ENCODE measurements around the gene PREB.
"Not testable (repeated sequence)": the region's sequence is repeated elsewhere in the genome, so short reads cannot be mapped to it uniquely, and the experiment has no call there.

Gene PREB, protein sequence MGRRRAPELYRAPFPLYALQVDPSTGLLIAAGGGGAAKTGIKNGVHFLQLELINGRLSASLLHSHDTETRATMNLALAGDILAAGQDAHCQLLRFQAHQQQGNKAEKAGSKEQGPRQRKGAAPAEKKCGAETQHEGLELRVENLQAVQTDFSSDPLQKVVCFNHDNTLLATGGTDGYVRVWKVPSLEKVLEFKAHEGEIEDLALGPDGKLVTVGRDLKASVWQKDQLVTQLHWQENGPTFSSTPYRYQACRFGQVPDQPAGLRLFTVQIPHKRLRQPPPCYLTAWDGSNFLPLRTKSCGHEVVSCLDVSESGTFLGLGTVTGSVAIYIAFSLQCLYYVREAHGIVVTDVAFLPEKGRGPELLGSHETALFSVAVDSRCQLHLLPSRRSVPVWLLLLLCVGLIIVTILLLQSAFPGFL

DNA sequence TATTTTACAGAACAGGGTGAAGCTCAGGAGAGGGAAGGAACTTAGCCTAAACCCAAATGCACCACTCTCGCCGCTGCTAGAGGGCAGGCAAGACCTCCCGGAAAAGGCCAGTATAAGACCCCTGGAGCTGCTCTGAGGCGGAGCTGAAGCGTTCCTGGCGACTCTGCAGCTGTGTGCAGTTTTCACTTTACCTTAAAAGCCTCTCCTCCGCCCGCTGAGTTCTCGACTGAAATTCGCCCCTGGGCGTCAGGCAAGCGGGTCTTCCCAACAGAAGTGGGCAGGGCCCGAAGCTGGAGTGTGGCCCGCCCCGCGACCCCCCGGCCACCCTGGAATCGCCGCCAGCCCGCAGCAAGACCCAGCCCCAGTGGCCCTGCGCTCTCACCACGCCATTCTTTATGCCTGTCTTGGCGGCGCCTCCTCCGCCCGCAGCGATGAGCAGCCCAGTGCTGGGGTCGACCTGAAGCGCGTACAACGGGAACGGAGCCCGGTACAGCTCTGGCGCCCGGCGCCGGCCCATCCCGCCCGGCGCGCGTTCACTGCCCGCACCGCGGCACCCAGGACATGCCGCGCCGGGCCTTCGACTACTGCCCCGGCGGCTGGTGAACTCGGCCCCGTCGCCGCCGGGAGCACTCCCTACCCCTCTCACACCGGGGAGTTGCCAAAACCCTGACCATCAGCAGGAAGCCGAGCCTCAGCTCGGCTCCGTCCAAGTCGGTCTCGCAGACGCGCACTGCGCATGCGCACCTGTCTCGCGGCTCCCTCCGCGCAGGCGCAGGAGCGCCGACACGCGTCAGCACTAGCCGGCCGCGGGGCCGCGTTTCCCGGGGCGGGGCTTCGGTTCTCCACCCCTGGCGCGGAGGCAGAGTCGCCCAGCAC lies at the start of gene PREB:
Gene PREB (minus strand): TSS at position 732 of the 876 bp plus-strand sequence. CDS start 215 bp downstream, at position 517.
- DNase-seq, result peak; percentile 91

DNA sequence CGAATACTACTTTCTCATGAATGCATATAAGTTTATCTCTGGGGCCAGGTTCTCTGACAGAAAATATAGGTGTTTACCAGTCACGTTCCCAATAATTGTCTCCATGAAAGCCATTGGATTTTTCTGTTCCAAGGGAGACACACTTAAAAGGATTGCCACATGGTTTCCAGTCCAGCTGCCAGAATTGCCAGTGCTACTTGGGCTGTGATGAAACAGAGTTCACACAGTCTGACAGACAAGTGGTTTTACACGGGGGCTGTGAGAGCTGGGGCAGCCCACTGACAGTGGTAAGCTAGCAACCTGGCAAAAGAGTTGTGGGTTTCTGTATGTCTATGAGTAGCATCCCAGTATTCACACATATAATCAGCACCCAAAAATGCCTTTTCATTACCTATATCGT lies 49.7 kb upstream of the PREB start:
- DNase-seq, result no peak

DNA sequence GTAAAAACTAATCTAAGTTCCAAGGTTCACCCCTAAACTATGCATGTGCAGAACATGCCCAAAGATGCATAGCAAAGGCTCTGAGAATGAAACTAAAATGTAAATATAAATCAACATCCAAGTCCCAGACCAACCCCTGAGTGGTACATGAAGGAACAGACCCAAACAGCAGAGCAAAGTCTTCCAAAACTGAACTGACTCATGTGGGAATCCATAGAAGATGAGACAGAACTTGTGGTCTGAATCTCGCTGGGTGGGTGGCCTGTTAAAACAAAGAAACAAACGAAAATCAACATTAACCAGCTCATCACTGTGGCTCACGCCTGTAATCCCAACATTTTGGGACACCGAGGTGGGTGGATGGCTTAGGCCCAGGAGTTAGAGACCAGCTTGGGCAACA lies 47.9 kb upstream of the PREB start:
- no peak for DNase-seq

DNA sequence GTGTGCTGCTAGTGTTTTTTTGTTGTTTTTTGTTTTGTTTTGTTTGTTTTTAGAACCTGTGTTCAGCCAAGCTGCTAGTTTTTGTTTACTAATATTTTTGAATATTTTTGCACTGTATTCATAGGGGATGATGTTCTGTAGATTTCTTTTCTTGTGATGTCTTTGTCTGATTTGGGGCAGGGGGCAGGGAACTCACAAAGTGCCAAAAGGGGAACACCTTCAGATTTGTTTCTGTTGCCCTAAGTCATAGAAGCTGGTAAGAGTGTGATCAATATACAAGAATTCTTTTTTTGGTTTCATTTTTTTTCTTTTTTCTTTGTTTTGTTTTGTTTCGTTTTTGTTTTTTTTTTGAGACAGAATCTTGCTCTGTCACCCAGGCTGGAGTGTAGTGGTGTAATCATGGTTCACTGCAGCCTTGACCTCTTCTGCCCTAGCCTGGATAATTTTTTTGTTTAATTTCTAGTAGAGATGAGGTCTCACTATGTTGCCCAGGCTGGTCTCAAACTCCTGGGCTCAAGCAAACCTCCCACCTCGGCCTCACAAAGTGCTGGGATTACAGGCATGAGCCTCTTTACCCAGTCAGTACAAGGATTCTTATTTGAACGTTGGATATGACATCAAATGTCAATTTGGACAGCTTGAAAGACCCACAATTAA lies 45.0 kb upstream of the PREB start:
- DNase-seq, result no peak

DNA sequence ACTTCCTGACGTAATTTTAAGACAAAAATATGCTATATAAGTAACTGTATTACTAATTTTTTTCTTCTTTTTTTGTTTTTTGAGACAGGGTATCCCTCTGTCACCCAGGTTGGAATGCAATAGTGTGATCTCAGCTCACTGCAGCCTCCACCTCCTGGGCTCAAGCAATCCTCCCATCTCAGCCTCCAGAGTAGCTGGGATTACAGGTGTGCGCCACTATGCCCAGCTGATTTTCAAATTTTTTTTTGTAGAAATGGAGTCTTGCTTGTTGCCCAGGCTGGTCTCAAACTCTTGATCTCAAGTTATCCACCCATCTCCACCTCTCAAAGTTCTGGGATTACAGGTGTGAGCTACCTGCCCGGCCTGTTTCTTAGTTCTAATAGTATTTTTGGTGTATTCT lies 44.0 kb upstream of the PREB start:
- no peak for DNase-seq

DNA sequence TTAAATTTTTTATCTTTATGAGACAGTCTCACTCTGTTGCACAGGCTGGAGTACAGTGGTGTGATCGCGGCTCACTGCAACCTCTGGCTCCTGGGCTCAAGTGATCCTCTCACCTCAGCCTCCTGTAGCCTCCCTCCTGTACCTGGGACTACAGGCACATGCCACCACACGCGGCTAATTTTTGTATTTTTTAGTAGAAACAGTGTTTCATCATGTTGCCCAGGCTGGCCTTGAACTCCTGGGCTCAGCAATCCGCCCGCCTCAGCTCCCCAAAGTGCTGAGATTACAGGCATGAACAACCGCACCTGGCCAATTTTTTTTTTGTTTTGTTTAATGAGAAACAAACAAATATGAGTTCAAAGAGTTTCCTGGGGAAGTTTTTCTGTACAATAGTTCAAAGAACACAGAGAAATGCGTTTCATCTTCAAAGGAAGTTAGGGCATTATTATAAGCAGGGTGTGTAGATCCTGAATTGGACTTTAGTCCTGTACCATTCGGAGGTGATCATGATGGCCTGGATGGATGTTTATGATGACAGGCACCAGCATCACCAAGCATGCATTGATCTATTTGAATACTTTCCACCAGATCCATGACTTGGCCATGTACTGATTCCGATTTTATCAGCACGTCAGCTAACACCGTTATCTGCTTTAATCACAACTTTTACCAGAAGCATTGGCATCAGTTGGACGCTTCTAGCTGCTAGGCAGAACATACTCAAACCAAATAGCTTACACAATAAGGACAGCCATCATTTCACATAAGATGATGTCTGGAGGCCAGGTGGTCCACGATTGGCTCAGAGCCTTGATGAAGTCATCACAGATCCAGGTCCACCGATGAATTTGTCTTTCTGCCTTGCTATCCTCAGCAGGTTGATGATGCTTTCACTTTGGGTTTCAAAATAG lies 43.3 kb upstream of the PREB start:
- no peak for DNase-seq

DNA sequence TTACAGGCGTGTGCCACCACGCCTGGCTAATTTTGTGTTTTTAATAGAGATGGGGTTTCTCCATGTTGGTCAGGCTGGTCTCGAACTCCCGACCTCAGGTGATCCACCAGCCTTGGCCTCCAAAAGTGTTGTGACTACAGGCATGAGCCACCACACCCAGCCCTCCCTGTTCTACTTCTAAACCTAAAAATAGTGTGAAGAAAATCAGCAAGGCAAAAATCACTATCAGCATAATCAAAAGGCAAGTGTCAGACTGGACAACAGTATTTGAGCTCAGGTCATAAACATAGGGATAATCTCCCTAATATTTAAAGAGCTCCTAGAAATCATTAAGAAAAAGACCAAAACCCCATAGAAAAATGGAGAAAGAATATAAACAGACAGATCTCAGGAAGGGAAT lies 41.3 kb upstream of the PREB start:
- not testable (repeated sequence) for DNase-seq

DNA sequence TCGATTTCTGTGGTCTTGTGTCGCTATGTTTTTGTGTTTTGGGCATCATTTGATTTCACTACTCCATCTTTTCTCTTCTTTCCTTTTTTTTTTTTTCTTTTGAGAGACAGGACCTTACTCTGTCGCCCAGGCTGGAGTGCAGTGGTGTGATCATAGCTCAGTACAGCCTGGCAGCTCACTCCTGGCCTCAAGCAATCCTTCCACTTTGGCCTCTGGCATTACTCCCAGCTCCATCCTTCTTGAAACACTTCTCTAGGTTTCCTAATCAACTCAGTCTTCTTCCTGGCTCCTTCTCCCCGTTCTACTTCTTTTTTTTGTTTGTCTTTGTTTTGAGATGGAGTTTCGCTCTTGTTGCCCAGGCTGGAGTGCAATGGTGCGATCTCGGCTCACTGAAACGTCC lies 40.9 kb upstream of the PREB start:
- no peak for DNase-seq

DNA sequence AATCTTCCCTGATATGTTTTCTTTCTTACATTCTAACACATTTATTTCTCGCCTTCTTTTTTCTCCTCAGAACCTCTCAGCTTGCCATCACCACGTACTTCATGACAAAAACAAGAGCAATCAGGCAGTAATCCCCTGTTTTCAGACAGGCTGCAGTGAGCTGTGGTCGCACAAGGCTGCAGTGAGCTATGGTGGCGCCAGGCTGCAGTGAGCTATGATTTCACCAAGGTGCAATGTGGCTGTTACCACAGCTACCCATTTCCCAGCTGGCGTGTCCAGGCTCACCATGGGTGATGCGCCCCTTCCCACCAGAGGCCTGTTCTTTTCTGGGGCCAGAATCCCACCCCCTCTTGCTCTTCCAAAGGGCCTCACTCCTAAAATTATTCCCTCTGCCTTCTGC lies 40.2 kb upstream of the PREB start:
- no peak for DNase-seq

DNA sequence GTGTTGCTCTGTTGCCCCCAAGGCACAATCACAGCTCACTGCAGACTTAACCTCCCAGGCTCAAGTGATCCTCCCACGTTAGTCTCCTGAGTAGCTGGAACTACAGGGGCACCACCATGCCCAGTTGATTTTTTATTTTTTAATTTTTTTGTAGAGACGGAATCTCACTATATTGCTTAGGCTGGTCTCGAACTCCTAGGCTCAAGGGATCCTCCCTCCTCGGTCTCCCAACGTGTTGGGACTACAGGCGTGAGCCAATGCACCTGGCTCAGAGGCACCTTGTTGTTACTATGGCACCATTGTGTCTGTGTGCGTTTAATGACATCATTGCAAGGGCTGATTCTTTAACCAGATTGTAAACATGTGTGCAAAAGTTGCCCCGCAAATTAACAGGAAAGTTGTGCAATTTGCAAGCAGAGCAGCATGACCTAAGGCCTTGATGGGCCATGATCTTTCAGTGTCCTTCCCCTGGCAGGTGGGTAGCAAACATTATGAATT lies 37.0 kb upstream of the PREB start:
- DNase-seq, result no peak

DNA sequence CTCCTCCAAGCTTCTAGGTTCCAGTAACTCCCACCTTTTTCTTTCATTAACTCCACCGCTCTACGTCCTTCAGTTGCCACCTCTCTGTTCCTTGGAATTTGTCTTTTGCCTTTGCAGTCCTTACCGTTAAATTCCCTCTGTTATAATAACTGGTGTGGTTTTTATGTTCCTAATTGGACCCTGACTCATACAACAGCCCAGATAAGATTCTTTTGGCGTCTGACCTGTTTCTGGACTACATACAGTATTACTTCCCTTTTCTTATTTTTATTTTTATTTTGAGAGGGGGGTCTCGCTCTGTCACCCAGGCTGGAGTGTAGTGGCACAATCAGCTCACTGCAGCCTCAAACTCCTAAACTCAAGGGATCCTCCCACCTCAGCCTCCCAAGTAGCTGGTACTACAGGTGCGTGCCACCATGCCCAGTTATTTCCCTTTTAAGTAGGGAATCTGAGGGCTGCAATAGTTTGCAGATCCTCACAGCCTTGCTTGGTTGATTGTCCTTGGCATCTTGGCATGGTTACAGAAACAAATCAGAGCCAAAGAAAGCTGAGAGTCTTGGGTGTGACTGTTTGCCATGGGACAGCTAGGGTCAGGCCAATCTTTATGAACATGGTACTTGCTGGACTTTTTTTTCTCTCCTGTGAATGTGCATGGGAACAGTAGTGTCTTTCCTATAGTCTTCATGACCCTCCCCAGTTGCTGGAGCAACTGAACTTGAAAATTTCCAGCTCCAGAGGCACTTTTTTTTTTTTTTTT lies 36.3 kb upstream of the PREB start:
- no peak for DNase-seq

DNA sequence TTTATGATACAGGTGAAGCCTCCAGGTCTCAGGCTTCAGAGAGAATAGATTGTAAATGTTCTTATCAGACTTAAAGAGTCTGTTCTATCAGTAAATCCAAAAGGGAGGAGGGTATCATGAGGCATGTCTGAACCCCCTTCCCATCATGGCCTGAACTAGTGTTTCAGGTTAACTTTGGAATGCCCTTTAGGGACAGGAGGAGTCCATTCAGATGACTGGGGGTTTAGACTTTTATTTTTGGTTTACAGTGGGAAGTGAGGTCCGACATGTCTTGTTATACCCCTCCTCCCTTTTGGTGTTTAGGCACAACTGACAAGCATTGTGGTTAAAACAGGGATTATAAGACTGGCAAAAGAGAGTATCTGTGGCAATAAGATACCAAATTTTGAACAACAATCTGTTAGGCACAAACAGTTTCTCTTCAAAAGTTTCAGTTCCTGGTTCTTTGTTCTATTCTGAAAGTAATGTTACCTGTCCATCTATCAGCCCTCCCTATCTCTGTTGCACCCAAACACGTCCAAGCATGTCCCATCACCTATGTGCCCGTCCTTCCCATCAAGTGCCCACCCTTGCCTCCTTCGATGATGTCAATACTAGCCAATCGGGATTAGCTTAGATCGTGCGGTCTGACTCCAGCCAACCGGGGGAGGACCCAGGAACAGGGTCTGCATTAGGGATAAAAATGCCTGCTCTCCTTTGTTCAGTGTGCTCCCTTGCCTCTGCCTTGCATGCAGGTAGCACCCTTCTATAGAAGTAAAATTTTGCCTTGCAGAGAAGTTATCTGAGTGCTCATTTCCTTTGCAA lies 30.7 kb upstream of the PREB start:
- DNase-seq, result no peak

DNA sequence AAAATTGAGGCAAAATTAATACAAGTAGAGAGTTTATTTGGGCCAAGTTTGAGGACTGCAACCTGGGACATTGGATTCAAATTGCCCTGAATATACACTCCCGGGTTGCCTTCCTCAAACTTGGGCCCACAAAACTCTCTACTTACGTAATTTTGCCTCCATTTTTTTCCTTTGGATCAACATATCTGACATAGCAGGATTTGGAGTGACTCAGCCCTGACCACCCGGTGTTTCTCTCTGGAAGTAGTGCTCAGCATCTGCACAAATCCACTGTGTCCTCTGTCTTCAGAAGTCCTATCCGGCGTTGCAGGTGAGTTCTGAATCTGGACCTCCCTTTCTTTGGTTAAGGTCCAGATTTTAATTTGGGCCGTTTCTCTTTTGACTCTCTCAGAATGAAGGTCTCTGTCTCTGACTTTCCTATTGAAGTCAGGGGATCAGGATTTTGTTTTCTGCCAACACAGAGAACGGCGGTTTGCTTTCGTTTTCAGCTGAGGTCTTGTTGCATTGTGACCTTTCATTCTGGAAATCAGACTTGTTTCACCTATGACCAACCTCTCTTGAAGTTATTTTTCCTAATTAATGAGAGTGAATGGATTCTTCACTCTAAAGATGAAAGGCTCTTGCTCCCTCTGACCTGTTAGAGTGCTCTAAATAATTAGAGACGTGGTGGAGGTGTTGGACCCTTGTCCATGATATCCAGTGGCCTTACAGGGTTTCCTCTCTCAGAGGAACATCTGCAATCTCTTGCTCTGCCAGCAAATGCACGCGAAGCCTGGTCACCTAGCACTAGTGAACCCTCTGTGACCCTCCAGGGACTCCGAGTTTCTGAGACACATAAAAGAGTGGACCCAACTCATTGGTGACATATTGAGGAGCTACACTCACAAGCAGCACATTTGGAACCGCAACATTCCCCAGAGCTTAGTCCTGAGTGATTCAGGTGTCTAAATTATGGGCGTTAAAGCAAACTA lies 28.0 kb upstream of the PREB start:
- no peak for DNase-seq

DNA sequence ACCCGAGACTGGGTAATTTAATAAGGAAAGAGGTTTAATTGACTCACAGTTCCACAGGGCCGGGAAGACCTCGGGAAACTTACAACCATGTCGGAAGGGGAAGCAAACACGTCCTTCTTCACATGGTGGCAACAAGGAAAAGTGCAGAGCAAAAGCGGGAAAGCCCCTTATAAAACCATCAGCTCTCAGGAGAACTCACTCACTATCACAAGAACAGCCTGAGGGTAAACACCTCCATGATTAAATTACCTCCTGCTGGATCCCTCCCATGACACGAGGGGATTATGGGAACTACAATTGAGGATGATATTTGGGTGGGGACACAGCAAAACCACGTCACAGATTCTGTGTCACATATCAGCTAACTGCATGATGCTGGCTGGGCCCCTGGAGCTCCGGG lies 25.8 kb upstream of the PREB start:
- no peak for DNase-seq

DNA sequence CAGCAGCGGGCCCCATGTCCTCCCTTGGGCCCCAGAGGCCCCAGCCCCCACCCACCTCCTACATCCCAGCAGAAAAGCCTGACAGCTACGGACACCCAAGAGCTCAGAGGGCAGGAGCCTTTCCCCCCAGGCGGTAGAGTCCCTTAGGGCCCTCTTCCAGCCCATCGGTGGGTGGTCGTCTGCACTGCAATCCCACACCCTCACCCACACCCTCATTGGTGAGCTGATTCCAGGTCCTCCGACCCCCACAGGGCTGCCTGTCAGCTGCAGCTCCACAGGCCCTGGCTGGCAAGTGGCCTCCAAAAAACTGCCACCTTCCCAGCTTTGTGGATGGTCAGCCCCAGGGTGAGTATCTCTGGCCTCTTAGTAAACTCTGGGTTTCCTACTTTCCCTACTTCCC lies 24.8 kb upstream of the PREB start:
- no peak for DNase-seq

DNA sequence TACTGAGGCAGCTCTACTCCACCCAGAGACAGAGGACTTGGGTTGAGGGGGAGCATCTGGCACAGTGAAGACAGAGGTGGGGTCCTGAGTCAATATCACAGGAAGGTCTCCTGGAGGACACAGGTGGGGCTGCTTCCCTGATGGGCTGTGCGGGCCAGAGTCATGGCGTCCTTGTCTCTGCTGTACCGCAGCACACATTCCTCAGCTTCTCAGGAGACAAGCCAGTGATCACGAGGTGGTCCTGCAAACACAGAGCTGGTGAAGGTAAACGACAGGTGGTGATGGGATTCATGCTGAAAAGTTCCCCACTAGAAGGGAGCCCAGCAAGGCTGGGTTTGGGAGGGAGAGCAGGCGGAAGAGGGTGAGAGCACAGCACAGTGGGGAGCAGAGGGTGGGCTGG lies 24.0 kb upstream of the PREB start:
- no peak for DNase-seq

DNA sequence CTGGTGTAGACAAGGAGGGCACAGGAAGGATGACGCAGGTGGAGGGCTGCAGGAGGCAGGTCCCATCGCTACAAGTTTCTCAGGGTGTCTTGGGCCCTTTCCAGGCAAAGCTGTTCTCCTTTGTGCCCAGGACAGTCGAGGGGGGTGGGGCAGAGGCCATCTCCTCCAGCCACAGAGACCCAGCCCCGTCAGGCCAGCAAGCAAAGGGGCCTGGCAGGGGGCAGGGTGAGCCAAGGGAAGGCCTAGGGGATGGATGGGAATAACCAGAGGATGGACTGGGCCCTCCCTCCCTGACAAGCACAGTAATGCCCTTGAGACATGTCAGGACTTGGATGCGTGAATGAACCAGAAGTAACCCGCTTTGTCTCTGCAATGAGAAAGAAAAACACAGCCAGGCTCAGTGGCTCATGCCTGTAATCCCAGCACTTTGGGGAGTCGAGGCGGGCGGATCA lies 20.7 kb upstream of the PREB start:
- no peak for DNase-seq

DNA sequence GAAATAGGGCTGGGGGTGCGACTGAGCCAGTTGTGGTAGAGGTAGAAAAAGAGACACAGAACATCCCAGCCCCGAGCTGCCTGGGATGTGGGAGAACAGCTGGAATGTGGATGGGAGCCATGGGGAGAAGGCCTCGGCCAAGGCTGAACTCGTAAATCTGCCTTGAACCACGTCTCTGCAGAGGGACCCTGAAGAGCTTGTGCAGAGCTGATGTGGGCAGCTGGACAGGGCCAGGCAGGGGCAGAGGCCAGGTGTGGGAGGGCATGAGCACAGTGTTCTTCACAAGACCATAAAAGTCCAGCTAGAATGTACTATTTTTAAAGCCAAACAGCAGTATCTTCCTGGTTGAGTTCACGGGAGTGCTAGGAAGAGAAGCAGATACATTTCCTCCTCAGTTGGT lies 20.1 kb upstream of the PREB start:
- DNase-seq, result no peak

DNA sequence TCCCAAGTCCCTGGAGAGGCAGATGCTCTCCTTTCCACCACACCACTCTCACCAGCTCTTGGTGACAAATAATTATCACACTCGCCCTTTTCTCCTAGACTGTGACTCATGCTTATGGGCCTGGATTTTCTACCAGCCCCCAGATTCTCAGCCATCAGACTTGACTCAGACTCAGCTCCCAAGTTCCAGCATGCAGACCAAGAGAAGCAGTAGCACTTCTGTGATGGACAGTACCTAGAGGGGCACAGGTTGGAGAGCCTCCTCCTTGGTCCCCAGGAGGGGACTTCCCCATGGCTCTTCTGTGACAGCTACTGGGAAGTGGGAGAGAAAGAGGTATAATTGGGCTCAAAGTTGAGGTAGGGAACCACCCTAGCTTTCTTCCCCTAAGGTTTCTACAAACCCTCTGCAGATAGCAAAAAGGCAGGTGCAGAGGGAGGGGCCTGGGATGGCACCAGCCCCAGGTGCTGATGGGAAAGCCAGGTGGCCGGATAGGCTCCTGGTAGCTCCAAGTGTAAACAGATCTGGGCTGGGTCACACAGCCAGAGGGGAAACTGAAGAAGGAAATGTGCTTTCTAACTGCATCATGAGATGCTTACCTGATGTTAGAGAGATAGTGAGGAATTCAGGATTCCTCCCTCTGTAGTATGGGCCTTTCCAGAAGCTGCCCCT lies 18.5 kb upstream of the PREB start:
- DNase-seq, result no peak

Data from AML-193 (cell line).